ENCODE data around the gene ZBTB9. TPM values are rescaled to one million over a fixed set of nuclear protein-coding genes. Genes with fewer than 3 reads are reported as not detected.

ZBTB9 gene
- polyA plus RNA-seq, 2 of the 4 experiments (the other 2 are of a cell fraction), result 6.9 to 9.9 TPM

DNA sequence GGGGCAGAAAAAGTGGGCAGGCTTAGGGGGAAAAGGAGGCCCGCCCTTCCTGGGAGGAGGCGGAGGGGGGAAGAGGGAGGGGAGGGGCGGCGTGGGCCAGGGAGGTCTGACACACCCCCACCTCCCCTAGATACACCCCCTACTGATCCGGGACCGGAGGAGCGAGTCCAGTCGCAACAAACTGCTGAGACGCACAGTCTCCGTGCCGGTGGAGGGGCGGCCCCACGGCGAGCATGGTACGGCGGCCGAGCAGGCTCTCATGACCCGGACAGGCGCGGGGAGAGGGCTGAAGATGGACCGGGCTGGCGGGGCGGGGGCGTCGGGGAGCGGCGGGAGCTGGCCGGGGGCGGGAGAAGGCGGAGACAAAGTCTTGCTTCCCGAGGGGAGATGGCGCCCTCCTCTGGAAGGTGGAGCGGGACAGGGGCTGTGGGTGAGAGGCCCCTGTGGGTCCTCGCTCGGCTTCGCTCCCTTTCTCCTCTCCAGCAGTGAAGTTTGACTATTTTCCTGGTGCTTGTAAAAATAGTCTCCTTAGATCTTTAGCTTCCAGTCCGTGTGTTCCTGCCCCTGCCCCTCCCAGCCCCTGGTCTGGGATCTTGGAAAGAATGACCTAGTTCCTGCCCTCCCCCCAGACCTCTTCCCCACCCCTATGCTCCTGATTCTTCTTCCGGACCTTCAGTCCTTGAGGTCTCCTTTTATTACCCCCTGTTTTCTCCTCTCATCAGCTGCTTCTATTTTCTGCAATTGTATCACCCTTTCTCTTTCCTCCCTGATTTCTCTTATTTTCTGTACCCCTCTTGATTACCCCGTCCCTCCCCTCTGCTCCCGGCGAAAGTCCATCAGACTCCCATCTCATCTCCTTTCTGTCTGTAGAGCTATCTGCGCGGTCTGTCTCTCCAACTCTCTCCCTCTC is 28.5 kb upstream of the ZBTB9 start:
- H3K27ac ChIP-seq, result peak overlapping the region; percentile 89 to 98
- CTCF ChIA-PET, result interaction anchor here (0.6 to 2.7 kb wide), 28 partner anchors 9 to 260 kb away, joined by 3 to 24 read pairs (median 4); partner anchors contain the start of genes B3GALT4, CUTA and ZBTB9
- peak overlapping the region; percentile 69 for H3K4me3 ChIP-seq
- no peaks in the 10 kb centered on the region for H3K9me3 ChIP-seq
- ATAC-seq, result peak; percentile 68 to 87
- peak overlapping the region; percentile 90 for H3K4me2 ChIP-seq
- DNase-seq (ENCODE audit: low read depth in 1 of 2, low spot score in 1 of 2), result peak; percentile 83 to 90
- H3K4me1 ChIP-seq, result peaks cover 37% of the 10 kb centered on the region
- no peak for FAIRE-seq
- under 1% methylated on average over 14 of the region's 43 CpGs for WGBS (ENCODE audit: missing lambda C conversion rate)
- POLR2A ChIA-PET, result interaction anchor here (0.6 to 1.6 kb wide), 9 partner anchors 8 to 154 kb away, joined by 3 to 11 read pairs (median 5); partner anchors contain the start of genes BAK1, CUTA, PHF1 and RGL2
- no peak for TF ChIP-seq EHF (CRISPR knock-in tag; IDR thresholded peaks at IDR 0.05)
- TF ChIP-seq MAFK (IDR thresholded peaks at IDR 0.05; ENCODE audit: partially characterized antibody), result no peak
- peak; percentile 37; the same call in 1 of the 2 replicates for TF ChIP-seq PHF8 (IDR thresholded peaks at IDR 0.05; ENCODE audit: borderline replicate concordance, low read depth)
- no peak for TF ChIP-seq CBX2 (IDR thresholded peaks at IDR 0.05; ENCODE audit: borderline replicate concordance, low read depth)
- no peak for TF ChIP-seq HEYL (CRISPR knock-in tag; IDR thresholded peaks at IDR 0.05)
- TF ChIP-seq RNF2 (IDR thresholded peaks at IDR 0.05; ENCODE audit: borderline replicate concordance, low read depth), result no peak
- TF ChIP-seq, protein P1, sequence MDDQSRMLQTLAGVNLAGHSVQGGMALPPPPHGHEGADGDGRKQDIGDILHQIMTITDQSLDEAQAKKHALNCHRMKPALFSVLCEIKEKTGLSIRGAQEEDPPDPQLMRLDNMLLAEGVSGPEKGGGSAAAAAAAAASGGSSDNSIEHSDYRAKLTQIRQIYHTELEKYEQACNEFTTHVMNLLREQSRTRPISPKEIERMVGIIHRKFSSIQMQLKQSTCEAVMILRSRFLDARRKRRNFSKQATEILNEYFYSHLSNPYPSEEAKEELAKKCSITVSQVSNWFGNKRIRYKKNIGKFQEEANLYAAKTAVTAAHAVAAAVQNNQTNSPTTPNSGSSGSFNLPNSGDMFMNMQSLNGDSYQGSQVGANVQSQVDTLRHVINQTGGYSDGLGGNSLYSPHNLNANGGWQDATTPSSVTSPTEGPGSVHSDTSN (IDR thresholded peaks at IDR 0.05), result no peak
- TF ChIP-seq, protein P2, sequence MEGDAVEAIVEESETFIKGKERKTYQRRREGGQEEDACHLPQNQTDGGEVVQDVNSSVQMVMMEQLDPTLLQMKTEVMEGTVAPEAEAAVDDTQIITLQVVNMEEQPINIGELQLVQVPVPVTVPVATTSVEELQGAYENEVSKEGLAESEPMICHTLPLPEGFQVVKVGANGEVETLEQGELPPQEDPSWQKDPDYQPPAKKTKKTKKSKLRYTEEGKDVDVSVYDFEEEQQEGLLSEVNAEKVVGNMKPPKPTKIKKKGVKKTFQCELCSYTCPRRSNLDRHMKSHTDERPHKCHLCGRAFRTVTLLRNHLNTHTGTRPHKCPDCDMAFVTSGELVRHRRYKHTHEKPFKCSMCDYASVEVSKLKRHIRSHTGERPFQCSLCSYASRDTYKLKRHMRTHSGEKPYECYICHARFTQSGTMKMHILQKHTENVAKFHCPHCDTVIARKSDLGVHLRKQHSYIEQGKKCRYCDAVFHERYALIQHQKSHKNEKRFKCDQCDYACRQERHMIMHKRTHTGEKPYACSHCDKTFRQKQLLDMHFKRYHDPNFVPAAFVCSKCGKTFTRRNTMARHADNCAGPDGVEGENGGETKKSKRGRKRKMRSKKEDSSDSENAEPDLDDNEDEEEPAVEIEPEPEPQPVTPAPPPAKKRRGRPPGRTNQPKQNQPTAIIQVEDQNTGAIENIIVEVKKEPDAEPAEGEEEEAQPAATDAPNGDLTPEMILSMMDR (IDR thresholded peaks at IDR 0.05), result peak; percentile 64
- TF ChIP-seq EHMT2 (IDR thresholded peaks at IDR 0.05; ENCODE audit: low read depth), result no peak
- no peak for TF ChIP-seq HOXA7 (CRISPR knock-in tag; IDR thresholded peaks at IDR 0.05)
- TF ChIP-seq ZC3H11A (IDR thresholded peaks at IDR 0.05), result no peak
- no peak for TF ChIP-seq KDM1A (IDR thresholded peaks at IDR 0.05; ENCODE audit: low read depth)
- no peak for TF ChIP-seq CHD2 (IDR thresholded peaks at IDR 0.05; ENCODE audit: low read length, partially characterized antibody)
- no peak for TF ChIP-seq NPAS2 (CRISPR knock-in tag; IDR thresholded peaks at IDR 0.05; ENCODE audit: borderline replicate concordance)
- peak; percentile 63 to 75 for TF ChIP-seq RAD21 (conservative IDR thresholded peaks at IDR 0.05 in 1 of 2, IDR thresholded peaks at IDR 0.05 in 1 of 2)
- no peak for TF ChIP-seq CBX8 (IDR thresholded peaks at IDR 0.05)
- TF ChIP-seq SMC3 (IDR thresholded peaks at IDR 0.05), result peak; percentile 48; the same call in 2 of the 3 replicates
- TF ChIP-seq JUN (IDR thresholded peaks at IDR 0.05), result 0 out of 5 replicates have a peak, but pooled peaks of 1 of the 2 experiments have one; percentile 42
- TF ChIP-seq, protein P3, sequence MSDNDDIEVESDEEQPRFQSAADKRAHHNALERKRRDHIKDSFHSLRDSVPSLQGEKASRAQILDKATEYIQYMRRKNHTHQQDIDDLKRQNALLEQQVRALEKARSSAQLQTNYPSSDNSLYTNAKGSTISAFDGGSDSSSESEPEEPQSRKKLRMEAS (IDR thresholded peaks at IDR 0.05), result peak; percentile 88
- TF ChIP-seq JUNB (IDR thresholded peaks at IDR 0.05), result no peak
- TF ChIP-seq CHD4 (IDR thresholded peaks at IDR 0.05; ENCODE audit: borderline replicate concordance), result no peak
- TF ChIP-seq GATA3 (IDR thresholded peaks at IDR 0.05; ENCODE audit: borderline replicate concordance), result no peak
- TF ChIP-seq SREBF2 (IDR thresholded peaks at IDR 0.05), result no peak
- no peak for TF ChIP-seq FOXS1 (CRISPR knock-in tag; IDR thresholded peaks at IDR 0.05)
- TF ChIP-seq MAZ (IDR thresholded peaks at IDR 0.05; ENCODE audit: borderline replicate concordance, low read depth, low read length), result peak; percentile 60; the same call in 1 of the 2 replicates
- TF ChIP-seq HOXB5 (CRISPR knock-in tag; IDR thresholded peaks at IDR 0.05), result no peak
- no peak for TF ChIP-seq HDAC2 (IDR thresholded peaks at IDR 0.05)
- TF ChIP-seq POLR2AphosphoS2 (conservative IDR thresholded peaks at IDR 0.05; ENCODE audit: low read length), result no peak
- TF ChIP-seq ZNF302 (CRISPR knock-in tag; IDR thresholded peaks at IDR 0.05), result no peak
- TF ChIP-seq RCOR1 (IDR thresholded peaks at IDR 0.05; ENCODE audit: low read depth, low read length), result no peak
- no peak for TF ChIP-seq FOSB (CRISPR knock-in tag; IDR thresholded peaks at IDR 0.05)
- TF ChIP-seq USF2 (IDR thresholded peaks at IDR 0.05), result no peak
- TF ChIP-seq TP53 (CRISPR knock-in tag; IDR thresholded peaks at IDR 0.05), result no peak
- no peak for TF ChIP-seq RARB (CRISPR knock-in tag; IDR thresholded peaks at IDR 0.05)
- peak; percentile 33 for TF ChIP-seq POLR2A (IDR thresholded peaks at IDR 0.05; ENCODE audit: low read length)
- TF ChIP-seq ZFP36 (IDR thresholded peaks at IDR 0.05; ENCODE audit: borderline replicate concordance, partially characterized antibody), result no peak
- peak; percentile 74; the same call in 1 of the 2 replicates for TF ChIP-seq MYC (IDR thresholded peaks at IDR 0.05; ENCODE audit: borderline replicate concordance, low read length)
- no peak for TF ChIP-seq ZSCAN20 (CRISPR knock-in tag; IDR thresholded peaks at IDR 0.05)
- TF ChIP-seq TFCP2L1 (CRISPR knock-in tag; IDR thresholded peaks at IDR 0.05), result no peak
- TF ChIP-seq KDM5A (IDR thresholded peaks at IDR 0.05), result peak; percentile 65

All from A549 (cell line).